Measurements from ENCODE around the gene CNTNAP4.

Gene CNTNAP4

GRCh38 chr16:76490036-76490639 is 212.9 kb downstream of the CNTNAP4 start:
- no peak for DNase-seq (ENCODE audit: low read depth in 2 of 2)

GRCh38 chr16:76500006-76500405 is 222.8 kb downstream of the CNTNAP4 start:
- DNase-seq (ENCODE audit: low read depth in 2 of 2), result no peak

GRCh38 chr16:76502063-76502462 is 224.9 kb downstream of the CNTNAP4 start:
- no peak for DNase-seq (ENCODE audit: low read depth in 2 of 2)

- DNase-seq (ENCODE audit: low read depth in 2 of 2), result no peak
These were observed 225.4 kb downstream of the CNTNAP4 start for GRCh38 chr16:76502555-76502954.

- DNase-seq (ENCODE audit: low read depth in 2 of 2), result no peak
These were observed 225.9 kb downstream of the CNTNAP4 start for GRCh38 chr16:76503091-76503490.

- no peak for DNase-seq (ENCODE audit: low read depth in 2 of 2)
These were observed 234.0 kb downstream of the CNTNAP4 start for GRCh38 chr16:76511203-76511602.

- DNase-seq (ENCODE audit: low read depth in 2 of 2), result no peak
These were observed 241.6 kb downstream of the CNTNAP4 start for GRCh38 chr16:76518781-76519180.

GRCh38 chr16:76524356-76524755 is 247.2 kb downstream of the CNTNAP4 start:
- no peak for DNase-seq (ENCODE audit: low read depth in 2 of 2)

- DNase-seq (ENCODE audit: low read depth in 2 of 2), result no peak
These were observed 247.6 kb downstream of the CNTNAP4 start for GRCh38 chr16:76524769-76525168.

- DNase-seq (ENCODE audit: low read depth in 2 of 2), result no peak
These were observed 250.0 kb downstream of the CNTNAP4 start for GRCh38 chr16:76527244-76527643.

- DNase-seq (ENCODE audit: low read depth in 2 of 2), result no peak
These were observed 251.9 kb downstream of the CNTNAP4 start for GRCh38 chr16:76529120-76529519.

GRCh38 chr16:76531236-76531635 is 254.0 kb downstream of the CNTNAP4 start:
- DNase-seq (ENCODE audit: low read depth in 2 of 2), result no peak

GRCh38 chr16:76532188-76532973 is 255.2 kb downstream of the CNTNAP4 start:
- no peak for DNase-seq (ENCODE audit: low read depth in 2 of 2)

- no peak for DNase-seq (ENCODE audit: low read depth in 2 of 2)
These were observed 262.4 kb downstream of the CNTNAP4 start for GRCh38 chr16:76539609-76540008.

GRCh38 chr16:76541070-76541469 is 263.9 kb downstream of the CNTNAP4 start:
- no peak for DNase-seq (ENCODE audit: low read depth in 2 of 2)

- DNase-seq (ENCODE audit: low read depth in 2 of 2), result no peak
These were observed 288.3 kb downstream of the CNTNAP4 start for GRCh38 chr16:76565542-76565941.

GRCh38 chr16:76571755-76572154 is 294.6 kb downstream of the CNTNAP4 start:
- DNase-seq (ENCODE audit: low read depth in 2 of 2), result no peak

GRCh38 chr16:76573281-76573680 is 296.1 kb downstream of the CNTNAP4 start:
- DNase-seq (ENCODE audit: low read depth in 2 of 2), result no peak

GRCh38 chr16:76574651-76575050 is 297.4 kb downstream of the CNTNAP4 start:
- DNase-seq (ENCODE audit: low read depth in 2 of 2), result no peak

- no peak for DNase-seq (ENCODE audit: low read depth in 2 of 2)
These were observed 299.3 kb downstream of the CNTNAP4 start for GRCh38 chr16:76576526-76576925.

GRCh38 chr16:76577003-76577402 is 299.8 kb downstream of the CNTNAP4 start:
- no peak for DNase-seq (ENCODE audit: low read depth in 2 of 2)

GRCh38 chr16:76579277-76579922 is 302.2 kb downstream of the CNTNAP4 start:
- no peak for DNase-seq (ENCODE audit: low read depth in 2 of 2)

GRCh38 chr16:76583466-76583865 is 306.3 kb downstream of the CNTNAP4 start:
- no peak for DNase-seq (ENCODE audit: low read depth in 2 of 2)

All from stimulated activated CD8-positive, alpha-beta memory T cell treated with anti-CD3 and anti-CD28 coated beads, Interleukin-7, amount 100 ng/mL, for 4 hours (primary cell).